ENCODE results near the gene EFS. TPM values are rescaled to one million over a fixed set of nuclear protein-coding genes. Genes with fewer than 3 reads are reported as not detected.
"Not testable (repeated sequence)": the region's sequence is repeated elsewhere in the genome, so short reads cannot be mapped to it uniquely, and the experiment has no call there.

Gene EFS
- polyA plus RNA-seq, 1 donor, result 19.0 TPM

DNA sequence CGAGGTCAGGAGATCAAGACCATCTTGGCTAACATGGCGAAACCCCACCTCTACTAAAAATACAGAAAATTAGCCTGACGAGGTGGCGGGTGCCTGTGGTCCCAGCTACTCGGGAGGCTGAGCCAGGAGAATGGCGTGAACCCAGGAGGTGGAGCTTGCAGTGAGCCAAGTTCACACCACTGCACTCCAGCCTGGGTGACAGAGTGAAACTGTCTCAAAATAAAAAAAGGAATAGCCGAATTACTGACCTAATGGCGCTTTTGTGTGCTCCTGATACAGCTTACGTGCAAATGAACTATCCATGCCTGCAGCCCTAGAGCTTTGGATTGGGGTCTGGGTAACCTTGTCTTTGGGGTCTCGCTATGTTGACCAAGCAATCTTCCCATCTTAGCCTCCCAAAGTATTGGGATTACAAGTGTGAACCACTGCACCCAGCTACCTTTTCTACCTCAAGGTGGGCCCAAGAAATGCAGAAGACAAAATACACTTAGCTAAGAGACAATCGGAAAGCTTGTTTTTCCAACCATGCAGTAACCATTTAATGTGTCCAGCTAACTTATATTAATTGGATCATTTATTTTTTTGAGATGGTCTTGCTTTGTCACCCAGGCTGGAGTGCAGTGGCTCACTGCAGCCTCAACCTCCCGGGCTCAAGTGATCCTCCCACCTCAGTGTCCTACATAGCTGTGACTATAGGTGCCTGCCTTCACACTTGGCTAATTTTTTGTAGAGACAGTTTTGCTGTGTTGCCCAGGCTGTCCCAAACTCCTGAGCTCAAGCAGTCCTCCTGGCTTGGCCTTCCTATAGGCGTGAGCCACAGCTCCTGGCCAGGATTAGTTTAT lies 38.3 kb downstream of the EFS start:
- peaks cover 7% of the 10 kb centered on the region for H3K4me1 ChIP-seq (ENCODE audit: control insufficient read depth, insufficient read depth, low read length)
- H3K36me3 ChIP-seq (ENCODE audit: control insufficient read depth, insufficient read depth, low read length), result peaks cover 31% of the 10 kb centered on the region
- WGBS (ENCODE audit: insufficient coverage, low lambda C conversion rate), result 100% methylated on average over 1 of the region's 13 CpGs
- no peaks in the 10 kb centered on the region for H3K9me3 ChIP-seq (ENCODE audit: control insufficient read depth, low read depth, low read length)
- H3K4me3 ChIP-seq (ENCODE audit: low read length), result no peak overlapping the region
- no peak for DNase-seq
- no peaks in the 10 kb centered on the region for H3K27me3 ChIP-seq (ENCODE audit: control insufficient read depth, insufficient read depth, low read length)
- no peak overlapping the region for H3K27ac ChIP-seq (ENCODE audit: low read length)

DNA sequence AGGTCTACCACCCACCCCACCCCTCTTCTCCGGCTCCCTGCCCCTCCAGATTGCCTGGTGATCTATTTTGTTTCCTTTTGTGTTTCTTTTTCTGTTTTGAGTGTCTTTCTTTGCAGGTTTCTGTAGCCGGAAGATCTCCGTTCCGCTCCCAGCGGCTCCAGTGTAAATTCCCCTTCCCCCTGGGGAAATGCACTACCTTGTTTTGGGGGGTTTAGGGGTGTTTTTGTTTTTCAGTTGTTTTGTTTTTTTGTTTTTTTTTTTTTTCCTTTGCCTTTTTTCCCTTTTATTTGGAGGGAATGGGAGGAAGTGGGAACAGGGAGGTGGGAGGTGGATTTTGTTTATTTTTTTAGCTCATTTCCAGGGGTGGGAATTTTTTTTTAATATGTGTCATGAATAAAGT lies 39.2 kb downstream of the EFS start:
- H3K27me3 ChIP-seq (ENCODE audit: control insufficient read depth, insufficient read depth, low read length); H3K9me3 ChIP-seq (ENCODE audit: control insufficient read depth, low read depth, low read length); H3K4me1 ChIP-seq (ENCODE audit: control insufficient read depth, insufficient read depth, low read length); DNase-seq; H3K4me3 ChIP-seq (ENCODE audit: low read length); H3K27ac ChIP-seq (ENCODE audit: low read length): not testable (repeated sequence)
- WGBS (ENCODE audit: insufficient coverage, low lambda C conversion rate), result no CpG with 5 or more reads among the region's 5 CpGs
- H3K36me3 ChIP-seq (ENCODE audit: control insufficient read depth, insufficient read depth, low read length), result peaks cover 31% of the 10 kb centered on the region

DNA sequence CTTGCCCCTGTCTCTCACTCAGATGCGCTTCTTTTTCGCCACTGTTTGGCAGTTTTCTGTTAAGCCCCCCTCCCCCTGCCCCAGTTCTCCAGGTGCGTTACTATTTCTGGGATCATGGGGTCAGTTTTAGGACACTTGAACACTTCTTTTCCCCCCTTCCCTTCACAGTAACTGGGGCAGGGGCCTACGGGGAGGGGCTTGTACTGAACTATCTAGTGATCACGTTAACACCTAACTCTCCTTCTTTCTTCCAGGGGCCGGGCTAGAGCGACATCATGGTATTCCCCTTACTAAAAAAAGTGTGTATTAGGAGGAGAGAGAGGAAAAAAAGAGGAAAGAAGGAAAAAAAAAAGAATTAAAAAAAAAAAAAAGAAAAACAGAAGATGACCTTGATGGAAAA lies 40.0 kb downstream of the EFS start:
- no peak overlapping the region for H3K27ac ChIP-seq (ENCODE audit: low read length)
- no peaks in the 10 kb centered on the region for H3K9me3 ChIP-seq (ENCODE audit: control insufficient read depth, low read depth, low read length)
- H3K4me3 ChIP-seq (ENCODE audit: low read length), result no peak overlapping the region
- no peak for DNase-seq
- peaks cover 7% of the 10 kb centered on the region for H3K4me1 ChIP-seq (ENCODE audit: control insufficient read depth, insufficient read depth, low read length)
- 95% methylated on average over 2 of the region's 7 CpGs for WGBS (ENCODE audit: insufficient coverage, low lambda C conversion rate)
- no peaks in the 10 kb centered on the region for H3K27me3 ChIP-seq (ENCODE audit: control insufficient read depth, insufficient read depth, low read length)
- H3K36me3 ChIP-seq (ENCODE audit: control insufficient read depth, insufficient read depth, low read length), result peaks cover 31% of the 10 kb centered on the region

DNA sequence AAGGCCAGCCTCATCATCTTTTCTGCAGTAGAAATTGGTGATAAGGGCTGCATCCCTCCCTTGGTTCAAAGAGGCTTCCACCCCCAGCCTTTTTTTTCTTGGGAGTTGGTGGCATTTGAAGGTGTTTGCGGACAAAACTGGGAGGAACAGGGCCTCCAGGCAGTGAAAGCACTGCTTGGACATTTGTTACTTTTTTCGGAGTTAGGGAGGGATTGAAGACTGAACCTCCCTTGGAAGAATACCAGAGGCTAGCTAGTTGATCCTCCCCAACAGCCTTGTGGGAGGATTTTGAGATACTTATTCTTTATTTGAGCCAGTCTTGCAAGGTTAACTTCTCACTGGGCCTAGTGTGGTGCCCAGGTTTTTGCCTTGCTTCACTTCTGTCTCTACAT lies 40.5 kb downstream of the EFS start:
- H3K9me3 ChIP-seq (ENCODE audit: control insufficient read depth, low read depth, low read length), result no peaks in the 10 kb centered on the region

DNA sequence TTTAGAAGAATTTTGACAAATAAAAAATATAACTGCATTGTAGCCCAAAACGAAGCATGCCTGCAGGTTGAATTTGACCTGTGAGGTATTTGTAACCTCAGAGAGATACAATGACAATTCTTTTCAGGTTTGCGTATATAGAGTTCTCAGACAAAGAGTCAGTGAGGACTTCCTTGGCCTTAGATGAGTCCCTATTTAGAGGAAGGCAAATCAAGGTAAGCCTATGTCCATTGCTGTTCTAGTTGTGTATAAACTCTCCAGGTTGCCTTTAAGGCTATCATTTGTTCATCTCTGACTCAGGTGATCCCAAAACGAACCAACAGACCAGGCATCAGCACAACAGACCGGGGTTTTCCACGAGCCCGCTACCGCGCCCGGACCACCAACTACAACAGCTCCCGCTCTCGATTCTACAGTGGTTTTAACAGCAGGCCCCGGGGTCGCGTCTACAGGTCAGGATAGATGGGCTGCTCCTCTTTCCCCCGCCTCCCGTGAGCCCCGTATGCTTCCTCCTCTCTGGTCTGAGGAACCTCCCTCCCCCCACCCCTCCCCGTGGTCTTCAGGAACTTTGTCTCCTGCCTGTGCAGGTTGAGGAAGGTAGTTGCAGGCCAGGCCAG lies 41.0 kb downstream of the EFS start:
- Histone ChIP-seq H3K27me3 (ENCODE audit: control insufficient read depth, insufficient read depth, low read length) (no peaks in the 10 kb centered on the region), H3K4me3 (ENCODE audit: low read length) (no peak overlapping the region), H3K9me3 (ENCODE audit: control insufficient read depth, low read depth, low read length) (no peaks in the 10 kb centered on the region), H3K27ac (ENCODE audit: low read length) (no peak overlapping the region), H3K4me1 (ENCODE audit: control insufficient read depth, insufficient read depth, low read length) (peaks cover 7% of the 10 kb centered on the region), H3K36me3 (ENCODE audit: control insufficient read depth, insufficient read depth, low read length) (peaks cover 31% of the 10 kb centered on the region)
- WGBS (ENCODE audit: insufficient coverage, low lambda C conversion rate), result no CpG with 5 or more reads among the region's 18 CpGs
- DNase-seq, result no peak

More for the DNA sequence above, 40.5 kb downstream of the EFS start:
- Histone ChIP-seq H3K4me1 (ENCODE audit: control insufficient read depth, insufficient read depth, low read length) (peaks cover 7% of the 10 kb centered on the region), H3K27me3 (ENCODE audit: control insufficient read depth, insufficient read depth, low read length) (no peaks in the 10 kb centered on the region), H3K4me3 (ENCODE audit: low read length) (no peak overlapping the region), H3K27ac (ENCODE audit: low read length) (no peak overlapping the region), H3K36me3 (ENCODE audit: control insufficient read depth, insufficient read depth, low read length) (peaks cover 31% of the 10 kb centered on the region)
- DNase-seq, result no peak
- no CpG with 5 or more reads among the region's 2 CpGs for WGBS (ENCODE audit: insufficient coverage, low lambda C conversion rate)

DNA sequence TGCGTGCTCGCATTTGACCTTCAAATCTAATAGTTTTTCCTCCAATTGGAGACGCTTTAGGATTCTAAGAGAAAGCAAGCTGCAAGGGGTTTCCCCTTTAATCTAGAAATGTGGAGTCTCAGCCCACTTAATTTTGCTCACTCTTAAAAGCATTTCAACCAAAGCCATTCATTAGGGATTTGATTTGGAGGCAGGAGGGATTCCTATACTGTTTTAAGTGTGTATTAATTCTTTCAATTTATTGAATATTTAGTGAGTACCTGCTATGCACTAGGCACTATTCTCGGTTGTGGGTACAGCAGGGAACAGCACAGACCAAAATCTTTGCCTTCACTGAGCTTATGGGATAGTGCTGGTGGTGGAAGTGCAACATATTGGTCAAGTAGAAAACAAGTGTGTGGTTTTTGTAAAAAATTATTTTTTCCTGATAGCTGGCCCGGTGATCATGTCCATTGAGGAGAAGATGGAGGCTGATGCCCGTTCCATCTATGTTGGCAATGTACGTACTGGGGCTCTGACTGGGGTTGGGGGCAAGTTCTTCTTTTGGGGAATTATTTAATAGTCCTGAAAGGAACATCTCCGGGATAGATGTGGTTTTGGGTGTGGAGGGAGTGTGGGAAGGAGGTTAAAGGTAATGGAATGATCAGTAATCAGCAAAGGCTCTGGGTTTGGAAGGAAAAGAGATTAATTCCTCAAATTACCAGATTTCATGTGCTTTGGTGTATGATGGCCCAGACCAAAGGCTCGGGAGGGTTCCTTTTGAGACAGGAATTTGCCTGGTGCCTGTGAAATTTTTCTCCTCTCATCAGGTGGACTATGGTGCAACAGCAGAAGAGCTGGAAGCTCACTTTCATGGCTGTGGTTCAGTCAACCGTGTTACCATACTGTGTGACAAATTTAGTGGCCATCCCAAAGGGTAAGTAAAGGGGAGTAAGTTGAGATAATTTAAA lies 42.1 kb downstream of the EFS start:
- peaks cover 7% of the 10 kb centered on the region for H3K4me1 ChIP-seq (ENCODE audit: control insufficient read depth, insufficient read depth, low read length)
- DNase-seq, result no peak
- WGBS (ENCODE audit: insufficient coverage, low lambda C conversion rate), result 35% methylated on average over 4 of the region's 10 CpGs
- no peaks in the 10 kb centered on the region for H3K27me3 ChIP-seq (ENCODE audit: control insufficient read depth, insufficient read depth, low read length)
- H3K36me3 ChIP-seq (ENCODE audit: control insufficient read depth, insufficient read depth, low read length), result peaks cover 31% of the 10 kb centered on the region
- H3K9me3 ChIP-seq (ENCODE audit: control insufficient read depth, low read depth, low read length), result no peaks in the 10 kb centered on the region
- H3K4me3 ChIP-seq (ENCODE audit: low read length), result peak overlapping the region; percentile 87
- peak overlapping the region; percentile 93 for H3K27ac ChIP-seq (ENCODE audit: low read length)

DNA sequence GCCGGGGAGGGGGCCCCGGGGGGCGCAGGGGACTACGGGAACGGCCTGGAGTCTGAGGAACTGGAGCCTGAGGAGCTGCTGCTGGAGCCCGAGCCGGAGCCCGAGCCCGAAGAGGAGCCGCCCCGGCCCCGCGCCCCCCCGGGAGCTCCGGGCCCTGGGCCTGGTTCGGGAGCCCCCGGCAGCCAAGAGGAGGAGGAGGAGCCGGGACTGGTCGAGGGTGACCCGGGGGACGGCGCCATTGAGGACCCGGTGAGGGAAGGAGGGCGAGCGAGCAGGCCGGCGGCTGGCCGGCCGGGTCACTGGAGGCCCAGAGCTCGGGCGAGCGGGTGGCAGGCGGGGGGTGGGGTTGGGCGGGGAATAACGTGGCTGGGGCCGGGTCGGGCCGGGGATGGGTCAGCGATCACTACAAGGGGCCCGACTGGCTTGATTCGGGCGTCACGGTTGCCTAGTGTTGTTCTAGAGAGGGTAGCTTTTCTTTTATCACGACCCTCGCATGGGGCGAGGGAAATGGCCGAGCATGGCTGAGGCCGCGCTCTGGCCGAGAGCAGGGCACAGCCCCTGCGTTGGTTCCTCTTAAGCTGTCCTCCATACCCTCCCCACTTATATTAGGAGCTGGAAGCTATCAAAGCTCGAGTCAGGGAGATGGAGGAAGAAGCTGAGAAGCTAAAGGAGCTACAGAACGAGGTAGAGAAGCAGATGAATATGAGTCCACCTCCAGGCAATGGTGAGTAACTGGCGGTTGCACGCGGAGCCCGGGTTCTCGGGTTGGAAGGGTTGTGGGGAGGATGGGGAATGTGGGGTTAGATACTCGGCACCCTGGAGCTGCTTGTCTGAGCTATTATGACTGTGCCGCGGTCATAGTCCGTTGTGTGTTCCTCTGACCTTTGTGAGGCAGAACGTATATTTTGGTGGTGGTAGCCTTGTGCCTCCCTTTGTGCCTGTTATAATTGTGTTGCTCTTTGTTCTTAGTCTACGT lies 43.1 kb downstream of the EFS start:
- peak overlapping the region; percentile 87 for H3K4me3 ChIP-seq (ENCODE audit: low read length)
- DNase-seq, result peak; percentile 37 to 72

DNA sequence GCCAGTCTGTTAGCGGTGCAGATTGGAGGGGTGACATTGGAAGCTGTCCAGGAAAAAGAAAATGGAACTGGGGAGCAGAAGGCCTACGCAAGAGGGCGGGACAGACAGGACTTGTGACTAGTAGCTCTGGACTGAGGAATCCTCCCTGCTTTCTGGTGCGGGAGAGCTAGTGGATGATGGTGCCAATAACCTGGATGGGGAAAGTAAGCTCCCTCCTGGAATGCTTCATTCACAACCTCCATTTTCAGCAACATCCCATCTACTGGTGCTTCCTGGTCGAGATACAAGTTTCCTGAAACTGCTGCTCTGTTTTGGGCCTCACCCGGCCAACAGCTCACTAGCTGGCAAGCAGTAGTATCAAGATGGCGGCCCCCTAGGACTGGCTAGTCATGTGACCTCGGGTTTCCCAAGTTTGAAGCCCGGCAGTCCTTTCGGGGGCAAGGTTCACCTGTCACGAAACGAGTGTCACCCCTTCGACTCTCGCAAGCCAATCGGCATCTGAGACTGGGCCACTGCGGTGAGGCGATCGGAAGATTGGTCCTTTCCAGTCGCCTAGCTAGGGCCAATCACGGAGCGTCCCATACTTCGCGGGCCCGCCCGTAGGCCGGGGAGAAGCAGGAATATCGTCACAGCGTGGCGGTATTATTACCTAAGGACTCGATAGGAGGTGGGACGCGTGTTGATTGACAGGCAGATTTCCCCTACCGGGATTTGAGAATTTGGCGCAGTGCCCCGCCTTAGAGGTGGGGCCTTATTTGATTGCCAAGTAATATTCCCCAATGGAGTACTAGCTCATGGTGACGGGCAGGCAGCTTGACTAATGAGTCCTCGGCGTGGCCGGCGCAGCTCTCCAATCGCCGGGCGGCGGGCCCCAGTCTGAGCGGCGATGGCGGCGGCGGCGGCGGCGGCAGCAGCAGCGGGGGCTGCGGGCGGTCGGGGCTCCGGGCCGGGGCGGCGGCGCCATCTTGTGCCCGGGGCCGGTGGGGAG lies 44.1 kb downstream of the EFS start, which contains the start of gene PABPN1:
Gene PABPN1, plus strand, starts transcription at position 874 of the 988 bp plus-strand sequence. Its CDS starts 13 bp downstream, at position 887.
- peak within 1 kb of the TSS; percentile 93 for H3K27ac ChIP-seq (ENCODE audit: low read length)
- 40% methylated on average over 1 of the region's 63 CpGs for WGBS (ENCODE audit: insufficient coverage, low lambda C conversion rate)
- no peaks in the 10 kb centered on the region for H3K27me3 ChIP-seq (ENCODE audit: control insufficient read depth, insufficient read depth, low read length)
- H3K9me3 ChIP-seq (ENCODE audit: control insufficient read depth, low read depth, low read length), result no peaks in the 10 kb centered on the region
- peaks cover 7% of the 10 kb centered on the region for H3K4me1 ChIP-seq (ENCODE audit: control insufficient read depth, insufficient read depth, low read length)
- DNase-seq, result peak; percentile 100
- peak within 1 kb of the TSS; percentile 87 for H3K4me3 ChIP-seq (ENCODE audit: low read length)
- H3K36me3 ChIP-seq (ENCODE audit: control insufficient read depth, insufficient read depth, low read length), result peaks cover 35% of the 10 kb centered on the region

More for the DNA sequence above, 43.1 kb downstream of the EFS start:
- H3K4me1 ChIP-seq (ENCODE audit: control insufficient read depth, insufficient read depth, low read length), result peaks cover 7% of the 10 kb centered on the region
- H3K27me3 ChIP-seq (ENCODE audit: control insufficient read depth, insufficient read depth, low read length), result no peaks in the 10 kb centered on the region
- H3K27ac ChIP-seq (ENCODE audit: low read length), result peak overlapping the region; percentile 93
- no peaks in the 10 kb centered on the region for H3K9me3 ChIP-seq (ENCODE audit: control insufficient read depth, low read depth, low read length)
- no CpG with 5 or more reads among the region's 64 CpGs for WGBS (ENCODE audit: insufficient coverage, low lambda C conversion rate)
- H3K36me3 ChIP-seq (ENCODE audit: control insufficient read depth, insufficient read depth, low read length), result peaks cover 33% of the 10 kb centered on the region

All from large intestine (tissue), 3 donors.